Measurements from ENCODE around the gene ITGAX.

DNA sequence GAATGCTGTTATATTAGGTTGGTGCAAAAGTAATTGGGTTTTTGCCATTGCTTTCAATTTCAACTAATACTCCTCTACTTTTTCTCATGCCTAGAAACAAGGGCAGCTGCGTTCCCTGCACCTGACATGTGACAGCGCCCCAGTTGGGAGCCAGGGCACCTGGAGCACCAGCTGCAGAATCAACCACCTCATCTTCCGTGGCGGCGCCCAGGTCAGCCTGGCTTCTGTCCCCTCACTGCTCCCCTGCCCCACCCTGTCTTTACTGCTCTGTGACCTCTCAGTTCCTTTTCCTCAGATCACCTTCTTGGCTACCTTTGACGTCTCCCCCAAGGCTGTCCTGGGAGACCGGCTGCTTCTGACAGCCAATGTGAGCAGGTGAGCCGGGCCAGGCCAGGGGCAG is 21.7 kb downstream of the ITGAX start:
- TF ChIP-seq CTCF (conservative IDR thresholded peaks at IDR 0.05 in 1 of 2, IDR thresholded peaks at IDR 0.05 in 1 of 2; ENCODE audit: low read depth in 1 of 2, low read length in 2 of 2) (no peak), EZH2 (IDR thresholded peaks at IDR 0.05; ENCODE audit: low read length, missing control alignments) (no peak)
